DND-41 (cell line): ENCODE results near the gene MED29.

ENCODE experiments used
- ATAC-seq: fragments of 200-7000 bp; cut with Tn5 transposase; 3 replicates; pipeline ENCODE4 v1.9.1; 2021; ENCODE audit warnings: low read depth; ENCODE audit not compliant: insufficient read depth
- DNase-seq: peaks from one replicate; pipeline ENCODE4 v3.0.0-alpha.2; 2020
- H2AFZ ChIP-seq: 2 replicates; pipeline ENCODE4 v1.6.0; 2012; ENCODE audit warnings: low read depth, low read length
- H3K27ac ChIP-seq: 2 replicates; pipeline ENCODE4 v1.5.1; 2012; ENCODE audit warnings: low read length, inconsistent platforms
- H3K27me3 ChIP-seq: fragments of 200-600 bp; sonication (generic); 2 replicates; pipeline ENCODE4 v1.6.0; 2012; ENCODE audit warnings: low read length, mild to moderate bottlenecking, inconsistent platforms; ENCODE audit not compliant: insufficient read depth, poor library complexity
- H3K36me3 ChIP-seq: 2 replicates; pipeline ENCODE4 v1.5.1; 2012; ENCODE audit warnings: low read length, inconsistent platforms; ENCODE audit not compliant: insufficient read depth
- H3K4me1 ChIP-seq: 2 replicates; pipeline ENCODE4 v1.5.1; 2012; ENCODE audit warnings: mild to moderate bottlenecking, low read length; ENCODE audit not compliant: insufficient read depth
- H3K4me2 ChIP-seq: 2 replicates; pipeline ENCODE4 v1.6.0; 2012; ENCODE audit warnings: mild to moderate bottlenecking, moderate library complexity, low read length, inconsistent platforms; ENCODE audit not compliant: insufficient read depth
- H3K4me3 ChIP-seq, 2 experiments: fragments of 200-600 bp in 1 of 2; shearing (Covaris generic) in 1 of 2; 2 replicates each; pipeline ENCODE4 v1.5.1; 2012 to 2016; ENCODE audit warnings: inconsistent platforms in 2 of 2, low read length in 2 of 2, mild to moderate bottlenecking in 2 of 2, low read depth in 1 of 2, moderate library complexity in 1 of 2
- H3K79me2 ChIP-seq: 2 replicates; pipeline ENCODE4 v1.6.0; 2012; ENCODE audit warnings: low read length, inconsistent platforms; ENCODE audit not compliant: insufficient read depth
- H3K9ac ChIP-seq: 2 replicates; pipeline ENCODE4 v1.6.0; 2012; ENCODE audit warnings: low read depth, mild to moderate bottlenecking, inconsistent platforms, low read length, moderate library complexity
- H3K9me3 ChIP-seq: 2 replicates; pipeline ENCODE4 v1.5.1; 2012; ENCODE audit warnings: low read length, moderate library complexity, mild to moderate bottlenecking, inconsistent platforms; ENCODE audit not compliant: insufficient read depth, severe bottlenecking
- H4K20me1 ChIP-seq: 2 replicates; pipeline ENCODE4 v1.6.0; 2012; ENCODE audit warnings: low read length; ENCODE audit not compliant: insufficient read depth
- CTCF ChIP-seq: IDR thresholded peaks from 2 replicates; pipeline ENCODE4 v1.5.1; 2012; ENCODE audit warnings: borderline replicate concordance, low read length, moderate library complexity, mild to moderate bottlenecking; ENCODE audit not compliant: poor library complexity, severe bottlenecking; ENCODE audit errors: extremely low read depth
- EZH2 ChIP-seq: IDR thresholded peaks from 3 replicates; pipeline ENCODE4 v1.6.1; 2012; ENCODE audit warnings: borderline replicate concordance, low read depth, mild to moderate bottlenecking, moderate library complexity, low read length, inconsistent platforms; ENCODE audit not compliant: severe bottlenecking

MED29 gene

DNA sequence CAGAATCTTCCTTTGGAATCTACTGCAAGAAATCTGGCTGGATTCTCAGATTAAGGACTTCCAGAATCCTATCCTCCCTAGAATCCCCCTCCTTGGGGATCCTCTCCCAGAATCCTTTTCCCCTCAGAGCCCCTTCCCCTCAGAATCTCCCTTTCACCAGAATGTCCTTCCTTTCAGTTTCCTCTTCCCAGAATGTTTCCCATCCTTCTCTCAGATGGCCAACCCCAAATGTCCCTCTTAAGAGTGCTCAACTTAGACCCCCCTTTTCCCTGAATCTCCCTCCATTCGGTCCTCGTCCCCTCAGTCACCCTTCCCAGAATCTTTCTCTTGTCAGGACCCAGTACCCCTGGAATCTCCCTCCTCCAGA, 45.2 kb downstream of the MED29 start:
- peak overlapping the region; percentile 78 for H2AFZ ChIP-seq
- ATAC-seq = no peak
- peaks cover 38% of the 10 kb centered on the region for H3K4me1 ChIP-seq
- no peak for TF ChIP-seq CTCF
- TF ChIP-seq EZH2 = no peak
- no peaks in the 10 kb centered on the region for H3K9me3 ChIP-seq
- H3K27me3 ChIP-seq = no peaks in the 10 kb centered on the region
- peaks cover 32% of the 10 kb centered on the region for H3K79me2 ChIP-seq
- H3K36me3 ChIP-seq = peaks cover 35% of the 10 kb centered on the region
- DNase-seq = no peak
- H4K20me1 ChIP-seq = peaks cover 30% of the 10 kb centered on the region
- peak overlapping the region; percentile 93 for H3K4me2 ChIP-seq
- peak overlapping the region; percentile 95 for H3K27ac ChIP-seq
- H3K9ac ChIP-seq = peak overlapping the region; percentile 85
- peak overlapping the region; percentile 83 to 87 for H3K4me3 ChIP-seq

- Histone ChIP-seq H3K4me3 (no peak overlapping the region), H3K27me3 (no peaks in the 10 kb centered on the region), H3K4me2 (no peak overlapping the region), H3K36me3 (peaks cover 20% of the 10 kb centered on the region), H3K9ac (no peak overlapping the region), H4K20me1 (peaks cover 20% of the 10 kb centered on the region), H3K4me1 (peaks cover 36% of the 10 kb centered on the region), H2AFZ (no peak overlapping the region), H3K9me3 (no peaks in the 10 kb centered on the region), H3K79me2 (peaks cover 30% of the 10 kb centered on the region), H3K27ac (no peak overlapping the region)
- DNase-seq = no peak
- no peak for ATAC-seq
- TF ChIP-seq EZH2 (no peak), CTCF (no peak)
Measured at GRCh38 chr19:39438270-39438934, 47.2 kb downstream of the MED29 start.

DNA sequence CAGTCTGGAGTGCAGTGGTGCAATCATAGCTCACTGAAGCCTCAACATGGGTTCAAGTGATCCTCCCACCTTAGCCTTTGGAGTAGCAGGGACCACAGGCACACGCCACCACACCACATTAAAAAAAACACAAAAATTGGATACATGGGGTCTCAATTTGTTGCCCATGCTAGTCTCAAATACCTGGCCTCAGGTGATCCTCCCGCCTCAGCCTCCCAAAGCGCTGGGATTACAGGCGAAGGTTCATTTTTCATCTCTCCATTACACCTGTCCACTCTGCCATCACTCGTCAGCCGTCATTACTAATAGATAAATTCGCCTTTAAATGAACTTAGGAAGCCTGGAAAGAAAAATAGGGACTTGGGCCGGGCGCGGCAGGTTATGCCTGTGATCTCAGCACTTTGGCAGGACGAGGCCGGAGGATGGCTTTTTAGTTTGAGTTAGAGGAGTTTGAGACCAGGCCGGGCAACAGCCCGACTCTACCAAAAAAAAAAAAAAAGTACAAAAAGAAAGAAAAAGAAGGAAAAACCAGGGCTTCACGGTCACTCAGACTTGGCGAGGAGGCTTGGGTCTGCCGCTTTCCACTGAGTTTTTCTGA, 53.5 kb downstream of the MED29 start:
- Histone ChIP-seq H3K27ac (peak overlapping the region; percentile 95), H3K27me3 (no peaks in the 10 kb centered on the region), H3K79me2 (peaks cover 54% of the 10 kb centered on the region), H3K9ac (peak overlapping the region; percentile 83), H2AFZ (peak overlapping the region; percentile 88), H3K4me2 (peak overlapping the region; percentile 67), H4K20me1 (peaks cover 16% of the 10 kb centered on the region), H3K4me3 (peak overlapping the region; percentile 84 to 93), H3K9me3 (no peaks in the 10 kb centered on the region), H3K36me3 (peaks cover 24% of the 10 kb centered on the region), H3K4me1 (peaks cover 49% of the 10 kb centered on the region)
- DNase-seq (no peak), ATAC-seq (no peak)
- TF ChIP-seq CTCF = no peak
- no peak for TF ChIP-seq EZH2
